NCI-H2227 (cell line): Measurements from ENCODE around the gene PIM2.
"Not testable (repeated sequence)": the region's sequence is repeated elsewhere in the genome, so short reads cannot be mapped to it uniquely, and the experiment has no call there.

Experiments used
- DNase-seq: peaks from one replicate; lab custom pipeline; 2025; ENCODE audit not compliant: unreplicated experiment; lab: John Stamatoyannopoulos, UW

Gene PIM2

GRCh38 chrX:48909703-48910294 lies 9.0 kb downstream of the PIM2 start:
- DNase-seq, result no peak

GRCh38 chrX:48908600-48908999 lies 10.2 kb downstream of the PIM2 start:
- no peak for DNase-seq

GRCh38 chrX:48905090-48905790 lies 13.6 kb downstream of the PIM2 start:
- DNase-seq, result no peak

GRCh38 chrX:48904626-48905025 lies 14.2 kb downstream of the PIM2 start:
- no peak for DNase-seq

- DNase-seq, result no peak
Observed at GRCh38 chrX:48904180-48904579, 14.6 kb downstream of the PIM2 start.

- DNase-seq, result no peak
Observed at GRCh38 chrX:48903290-48903689, 15.5 kb downstream of the PIM2 start.

GRCh38 chrX:48902776-48903175 lies 16.0 kb downstream of the PIM2 start:
- DNase-seq, result no peak

- DNase-seq, result no peak
Observed at GRCh38 chrX:48902135-48902534, 16.7 kb downstream of the PIM2 start.

GRCh38 chrX:48901069-48901468 lies 17.8 kb downstream of the PIM2 start:
- no peak for DNase-seq

GRCh38 chrX:48899078-48899410 lies 19.8 kb downstream of the PIM2 start:
- DNase-seq, result no peak

- peak; percentile 99 for DNase-seq
Observed at GRCh38 chrX:48897625-48898306, 21.1 kb downstream of the PIM2 start, which contains the start of the genes PQBP1 and TIMM17B. TSS of gene PQBP1 (plus strand) at chrX:48897930. CDS start at chrX:48898510, 580 bp downstream. TSS of gene TIMM17B (minus strand) at chrX:48897768. CDS start at chrX:48897749, 19 bp downstream.

GRCh38 chrX:48897157-48897624 lies 21.6 kb downstream of the PIM2 start:
- peak; percentile 94 for DNase-seq

GRCh38 chrX:48896611-48897011 lies 22.2 kb downstream of the PIM2 start:
- DNase-seq, result peak; percentile 32

- no peak for DNase-seq
Observed at GRCh38 chrX:48894891-48895290, 23.9 kb downstream of the PIM2 start.

- no peak for DNase-seq
Observed at GRCh38 chrX:48893556-48894348, 25.1 kb downstream of the PIM2 start.

GRCh38 chrX:48892896-48893295 lies 25.9 kb downstream of the PIM2 start:
- no peak for DNase-seq

- DNase-seq, result peak; percentile 96
Observed at GRCh38 chrX:48891402-48892288, 27.2 kb downstream of the PIM2 start.

GRCh38 chrX:48890934-48891401 lies 27.9 kb downstream of the PIM2 start:
- peak; percentile 57 for DNase-seq

GRCh38 chrX:48890296-48890925 lies 28.4 kb downstream of the PIM2 start:
- DNase-seq, result no peak

GRCh38 chrX:48886586-48886985 lies 32.2 kb downstream of the PIM2 start:
- not testable (repeated sequence) for DNase-seq
